ENCODE data around the gene ITK. TPM values are rescaled to one million over a fixed set of nuclear protein-coding genes. Genes with fewer than 3 reads are reported as not detected.

Gene ITK
- total RNA-seq, 1 donor from 2014 or later, result 4.7 TPM

GRCh38 chr5:157280927-157281326, 100.3 kb downstream of the ITK start:
- DNase-seq (ENCODE audit: low spot score), result no peak

DNA sequence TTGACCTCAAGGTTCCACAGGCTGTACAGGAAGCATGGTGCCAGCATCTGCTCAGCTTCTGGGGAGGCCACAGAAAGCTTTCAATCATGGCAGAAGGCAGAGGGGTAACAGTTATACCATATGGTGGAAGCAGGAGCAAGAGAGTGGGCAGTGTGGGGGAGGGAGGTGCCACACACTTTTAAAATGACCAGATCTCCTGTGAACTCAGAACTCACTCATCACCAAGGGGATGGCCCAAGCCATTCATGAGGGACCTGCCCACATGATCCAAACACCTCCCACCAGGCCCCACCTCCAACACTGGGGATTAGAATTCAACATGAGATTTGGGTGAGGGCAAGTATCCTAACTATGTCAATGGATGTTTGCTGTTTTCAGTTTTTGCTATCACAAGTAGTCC, 101.5 kb downstream of the ITK start:
- no peak for DNase-seq (ENCODE audit: low spot score)

GRCh38 chr5:157283434-157283833, 102.8 kb downstream of the ITK start:
- no peak for DNase-seq (ENCODE audit: low spot score)

GRCh38 chr5:157284458-157285212, 104.0 kb downstream of the ITK start:
- DNase-seq (ENCODE audit: low spot score), result no peak

DNA sequence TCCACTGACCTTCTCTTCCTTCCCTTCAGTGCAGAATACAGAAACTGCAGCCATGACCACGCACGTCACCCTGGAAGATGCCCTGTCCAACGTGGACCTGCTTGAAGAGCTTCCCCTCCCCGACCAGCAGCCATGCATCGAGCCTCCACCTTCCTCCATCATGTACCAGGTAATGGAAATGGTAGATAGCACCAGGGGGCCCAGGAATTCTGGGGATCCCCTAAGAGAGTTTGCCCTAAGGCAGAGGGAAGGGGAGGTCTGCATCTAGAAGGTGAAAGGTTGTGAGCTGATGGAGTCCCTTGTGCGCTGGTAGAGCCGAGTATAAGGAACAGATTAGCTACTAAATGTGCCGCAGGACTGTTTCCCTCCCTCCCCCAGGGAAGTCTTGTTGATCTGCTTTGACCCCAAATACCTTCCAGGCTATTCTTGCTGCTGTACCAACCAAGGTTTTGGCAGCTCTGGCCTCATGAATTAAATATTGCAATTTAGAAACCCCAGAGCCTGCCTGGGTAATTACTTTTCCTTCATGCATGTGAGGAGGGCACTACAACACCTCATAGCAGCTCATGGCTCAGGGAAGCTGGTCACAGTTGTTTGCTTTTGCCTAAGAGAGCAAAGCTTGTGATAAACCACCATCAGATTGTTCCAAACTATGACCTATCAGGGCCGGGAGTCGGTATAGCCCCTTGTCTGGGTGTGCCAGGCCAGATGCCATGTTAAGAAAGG, 104.8 kb downstream of the ITK start:
- no peak for DNase-seq (ENCODE audit: low spot score)

DNA sequence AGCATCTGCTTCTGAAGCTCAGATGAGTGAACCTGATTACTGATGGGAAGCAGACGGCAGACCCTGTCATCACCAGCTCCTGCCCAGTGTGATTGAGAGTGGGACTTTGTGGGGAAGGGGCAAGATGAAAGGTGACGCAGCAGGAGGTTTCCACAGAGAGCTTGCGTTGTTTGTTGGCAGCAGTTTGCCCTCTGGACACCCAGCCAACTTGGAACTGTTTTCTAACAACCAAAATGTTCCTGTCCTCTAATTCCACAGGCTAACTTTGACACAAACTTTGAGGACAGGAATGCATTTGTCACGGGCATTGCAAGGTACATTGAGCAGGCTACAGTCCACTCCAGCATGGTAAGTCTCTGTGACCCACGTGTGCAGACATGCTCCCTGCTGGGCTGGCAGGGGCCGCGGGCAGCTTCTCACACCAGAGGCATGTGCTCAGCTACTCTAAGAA, 106.1 kb downstream of the ITK start:
- DNase-seq (ENCODE audit: low spot score), result no peak

- DNase-seq (ENCODE audit: low spot score), result no peak
Measured at GRCh38 chr5:157288405-157289163, 107.9 kb downstream of the ITK start.

GRCh38 chr5:157289164-157289819, 108.7 kb downstream of the ITK start:
- DNase-seq (ENCODE audit: low spot score), result no peak

- DNase-seq (ENCODE audit: low spot score), result no peak
Measured at GRCh38 chr5:157290156-157290980, 109.7 kb downstream of the ITK start.

- DNase-seq (ENCODE audit: low spot score), result no peak
Measured at GRCh38 chr5:157290981-157291711, 110.5 kb downstream of the ITK start.

- DNase-seq (ENCODE audit: low spot score), result no peak
Measured at GRCh38 chr5:157292599-157292998, 112.0 kb downstream of the ITK start.

GRCh38 chr5:157294407-157295091, 113.9 kb downstream of the ITK start:
- no peak for DNase-seq (ENCODE audit: low spot score)

GRCh38 chr5:157295247-157295646, 114.6 kb downstream of the ITK start:
- no peak for DNase-seq (ENCODE audit: low spot score)

- no peak for DNase-seq (ENCODE audit: low spot score)
Measured at GRCh38 chr5:157300564-157300963, 119.9 kb downstream of the ITK start.

DNA sequence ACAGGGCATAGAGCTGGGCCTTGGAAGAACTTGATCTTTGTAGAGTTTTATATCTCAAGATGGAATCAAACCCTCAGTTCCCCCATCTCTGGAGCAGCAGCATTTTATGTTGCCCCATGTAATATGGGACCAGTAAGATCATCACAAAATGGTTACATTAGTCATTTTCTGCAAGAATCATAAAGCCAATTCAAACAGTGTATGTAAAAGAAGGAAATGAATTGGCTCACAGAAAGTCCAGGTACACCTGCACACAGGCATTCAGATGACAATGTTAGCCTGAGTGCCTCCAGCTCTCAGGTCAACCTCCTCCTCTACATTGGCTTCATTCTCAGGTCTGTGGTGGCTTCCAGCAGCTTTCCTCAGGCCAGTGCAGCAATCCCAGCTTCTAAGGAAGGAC, 120.4 kb downstream of the ITK start:
- no peak for DNase-seq (ENCODE audit: low spot score)

DNA sequence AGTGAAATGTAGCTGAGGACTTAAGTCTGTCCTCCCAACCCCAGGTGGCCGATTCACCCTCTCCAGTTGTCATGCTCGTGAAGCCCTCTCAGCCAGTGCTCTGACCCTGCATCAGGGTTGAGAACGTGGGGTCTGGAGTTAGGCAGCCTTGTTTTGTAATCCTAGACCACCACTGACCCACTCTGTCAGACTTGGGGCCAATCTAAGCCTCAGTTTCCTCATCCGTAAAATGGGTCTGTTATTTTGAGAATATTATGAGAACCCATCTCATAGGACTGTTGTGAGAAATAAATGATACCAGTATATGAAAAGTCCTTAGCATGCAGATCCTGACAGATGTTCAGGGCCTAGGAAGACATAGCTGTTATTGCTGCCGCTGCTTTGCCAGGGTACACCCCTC, 122.4 kb downstream of the ITK start:
- no peak for DNase-seq (ENCODE audit: low spot score)

DNA sequence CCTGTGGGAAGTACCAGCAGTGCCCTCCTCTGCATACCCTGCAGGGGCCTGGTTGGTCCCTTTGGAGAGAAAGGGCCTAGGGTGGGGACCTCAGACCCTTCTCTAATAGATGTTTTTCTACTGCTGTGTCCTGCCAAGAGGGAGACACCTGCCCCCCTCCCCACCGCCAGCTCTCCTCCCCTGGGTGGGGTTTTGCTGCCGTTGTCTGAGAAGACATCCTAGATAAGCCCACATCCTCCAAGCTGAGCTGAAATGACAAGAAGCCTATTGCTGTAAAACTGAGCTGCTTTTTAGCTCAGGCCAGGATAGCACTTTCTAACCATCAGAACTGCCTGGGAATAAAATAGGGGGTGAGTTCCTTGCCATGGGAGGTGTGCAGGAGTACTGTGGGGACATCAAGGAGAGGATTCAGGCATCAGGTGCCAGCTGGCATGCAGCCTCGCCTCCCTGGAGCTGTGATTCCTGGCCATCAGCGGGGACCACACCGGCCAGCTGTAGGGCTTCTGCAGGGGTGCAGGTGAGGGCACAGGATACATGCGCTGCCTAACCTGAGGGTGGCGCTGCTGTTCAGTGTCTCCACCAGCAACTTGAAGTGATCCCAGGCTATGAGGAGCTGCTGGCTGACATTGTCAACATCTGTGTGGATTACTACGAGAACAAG, 123.2 kb downstream of the ITK start:
- no peak for DNase-seq (ENCODE audit: low spot score)
